HG02763 (cell line): ENCODE results near the gene ANAPC2.

Source experiments
- ATAC-seq: cut with Tn5 transposase; IDR thresholded peaks from one replicate; pipeline ENCODE4 v1.9.1; 2021; ENCODE audit warnings: mild to moderate bottlenecking, moderate library complexity; ENCODE audit not compliant: unreplicated experiment

ANAPC2 gene

DNA sequence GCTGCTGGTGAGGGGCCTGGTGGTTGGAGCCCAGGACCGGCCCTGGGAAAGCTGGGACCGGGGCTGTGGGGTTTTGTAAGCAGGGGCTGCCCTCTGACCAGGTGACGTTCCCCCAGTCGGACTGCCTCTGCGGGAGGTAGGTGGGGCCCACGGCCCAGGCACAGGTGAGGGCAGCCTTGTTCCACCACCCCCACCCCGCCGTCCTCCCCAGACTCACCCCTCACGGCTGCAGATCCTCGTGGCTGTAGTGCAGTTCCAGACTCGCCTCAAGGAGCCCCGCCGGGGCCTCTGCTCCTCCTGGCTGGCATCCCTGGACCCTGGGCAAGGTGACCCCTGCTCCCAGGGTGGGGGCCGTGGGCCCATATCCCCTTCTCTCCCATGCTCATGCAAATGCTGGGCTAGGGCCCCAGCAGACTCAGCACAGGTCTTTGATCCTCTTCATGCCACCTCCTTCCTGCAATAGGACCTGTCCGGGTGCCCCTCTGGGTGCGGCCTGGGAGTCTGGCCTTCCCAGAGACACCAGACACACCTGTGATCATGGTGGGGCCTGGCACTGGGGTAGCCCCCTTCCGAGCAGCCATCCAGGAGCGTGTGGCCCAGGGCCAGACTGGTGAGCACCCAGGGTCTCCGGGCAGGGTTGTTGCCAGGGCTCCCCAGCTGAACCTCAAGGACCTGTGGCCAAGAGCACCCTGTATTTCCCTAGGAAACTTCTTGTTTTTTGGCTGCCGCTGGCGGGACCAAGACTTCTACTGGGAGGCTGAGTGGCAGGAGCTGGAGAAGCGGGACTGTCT lies 27.0 kb upstream of the ANAPC2 start:
- no peak for ATAC-seq

- ATAC-seq = no peak
Observed at GRCh38 chr9:137214620-137215019, 26.3 kb upstream of the ANAPC2 start.

DNA sequence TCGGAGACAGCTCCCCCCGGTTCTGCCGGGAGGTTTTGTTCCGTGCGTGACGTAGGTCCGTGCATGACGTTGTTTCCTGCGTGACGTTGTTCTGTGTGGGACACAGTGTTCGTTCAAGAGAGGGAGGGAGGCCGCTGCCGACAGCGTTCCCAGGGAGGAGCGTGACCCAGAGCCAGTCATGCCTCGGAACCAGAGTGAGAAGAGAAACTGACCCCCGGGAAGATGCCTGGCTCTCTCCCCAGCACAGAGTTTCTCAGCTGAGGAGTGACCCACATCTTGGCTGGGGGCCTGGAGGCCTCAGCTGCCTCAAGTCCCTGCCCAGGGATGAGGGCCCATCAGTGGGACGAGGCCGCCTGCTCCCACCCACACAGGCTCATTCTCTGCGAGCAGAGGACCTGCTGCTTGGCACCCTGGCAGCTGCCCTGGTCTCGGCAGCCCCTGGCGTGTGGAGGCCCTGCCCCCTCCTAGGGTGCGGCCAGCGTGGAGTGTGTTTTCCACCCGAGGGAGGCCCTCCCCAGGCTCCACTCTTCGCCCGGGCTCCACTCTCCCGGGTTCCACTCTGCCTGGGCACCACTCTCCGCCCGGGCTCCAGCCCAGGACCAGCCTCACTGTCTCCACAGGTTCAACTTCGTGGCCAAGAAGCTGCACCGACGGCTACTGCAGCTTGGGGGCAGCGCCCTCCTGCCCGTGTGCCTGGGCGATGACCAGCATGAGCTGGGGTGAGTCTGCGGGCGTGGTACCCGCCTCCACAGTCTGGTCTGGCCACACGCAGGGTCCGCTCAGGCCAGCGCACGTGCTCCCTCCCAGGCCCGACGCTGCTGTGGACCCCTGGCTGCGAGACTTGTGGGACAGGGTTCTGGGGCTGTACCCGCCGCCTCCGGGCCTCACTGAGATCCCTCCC lies 25.1 kb upstream of the ANAPC2 start:
- no peak for ATAC-seq

DNA sequence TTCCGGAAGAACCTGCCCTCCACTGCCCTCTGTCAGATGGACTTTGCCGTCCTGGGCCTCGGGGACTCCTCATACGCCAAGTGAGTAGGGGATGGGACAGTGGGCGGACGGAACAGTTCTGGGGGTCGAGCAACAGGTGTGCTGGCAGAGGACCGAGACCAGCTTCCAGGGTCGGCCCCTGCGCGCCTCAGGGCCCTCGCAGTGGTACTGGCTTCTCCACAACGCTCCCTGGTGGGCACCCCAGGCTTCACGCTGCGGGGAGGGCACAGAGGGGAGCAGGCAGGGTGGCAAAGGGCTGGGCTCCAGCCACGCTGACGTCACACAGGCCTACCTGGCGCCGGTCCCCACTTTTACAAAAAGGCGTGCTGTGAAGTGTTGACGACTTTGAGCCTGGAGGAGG lies 24.2 kb upstream of the ANAPC2 start:
- no peak for ATAC-seq

- ATAC-seq = no peak
Observed at GRCh38 chr9:137211532-137211931, 23.2 kb upstream of the ANAPC2 start.

DNA sequence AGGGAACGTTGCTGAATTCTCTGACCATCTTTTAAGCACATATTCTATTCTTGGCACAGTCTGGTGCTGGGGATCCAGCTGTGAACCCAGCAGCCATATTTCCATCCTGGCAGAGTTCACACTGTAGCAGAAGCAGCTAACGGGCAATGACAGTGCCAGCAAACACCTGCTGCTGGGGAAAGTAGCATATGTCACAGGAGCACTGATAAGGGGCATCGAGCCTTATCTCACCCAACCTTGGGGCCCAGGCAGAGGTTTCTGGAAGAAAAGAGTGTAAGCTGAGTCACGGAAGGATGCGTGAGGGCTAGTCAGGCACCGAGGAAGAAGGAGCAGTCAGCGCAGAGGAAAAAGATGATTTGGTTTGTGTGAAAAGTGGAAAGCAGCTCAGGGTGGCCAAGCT lies 18.2 kb upstream of the ANAPC2 start:
- ATAC-seq = no peak

DNA sequence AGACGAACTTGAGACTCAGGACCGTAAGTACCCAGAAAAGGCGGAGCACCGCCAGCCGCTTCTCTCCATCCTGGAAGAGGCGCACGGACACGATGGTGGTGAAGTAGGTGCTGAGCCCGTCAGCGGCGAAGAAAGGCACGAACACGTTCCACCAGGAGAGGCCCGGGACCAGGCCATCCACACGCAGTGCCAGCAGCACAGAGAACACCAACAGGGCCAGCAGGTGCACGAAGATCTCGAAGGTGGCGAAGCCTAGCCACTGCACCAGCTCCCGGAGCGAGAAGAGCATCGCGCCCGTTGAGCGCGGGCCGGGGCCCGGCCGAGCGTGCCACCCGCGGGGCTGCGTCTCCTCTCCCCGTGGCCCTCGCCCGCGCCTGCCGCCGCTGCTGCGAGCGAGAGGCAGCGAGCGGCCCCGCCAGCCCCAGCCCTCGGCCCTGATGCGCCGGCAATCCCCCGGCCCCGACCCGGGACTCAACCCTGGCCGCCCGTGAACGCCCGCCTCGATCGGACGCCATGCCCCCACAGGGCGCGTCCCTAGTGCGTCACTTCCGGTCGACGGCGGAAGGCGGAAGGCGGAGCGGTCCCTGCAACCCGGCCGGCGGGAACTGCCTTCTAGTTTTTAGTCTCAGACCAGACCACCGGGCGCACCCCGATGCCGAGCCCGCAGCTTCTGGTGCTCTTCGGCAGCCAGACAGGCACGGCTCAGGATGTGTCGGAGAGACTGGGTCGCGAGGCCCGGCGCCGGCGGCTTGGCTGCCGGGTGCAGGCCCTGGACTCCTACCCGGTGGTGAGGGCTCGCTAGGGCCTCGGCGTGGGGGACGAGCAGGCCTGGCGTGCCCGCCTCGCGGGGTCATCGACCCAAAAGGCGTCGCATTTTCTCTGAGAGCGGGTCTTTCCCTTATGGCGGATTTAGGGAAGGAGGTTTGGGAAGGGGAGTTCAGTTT lies 17.0 kb upstream of the ANAPC2 start, which contains the start of the genes NDOR1 and TMEM203:
NDOR1 (plus strand) TSS at position 575 of the 944 bp plus-strand sequence; CDS start at position 653, 78 bp downstream.
TMEM203 (minus strand) TSS at position 523 of the 944 bp plus-strand sequence; CDS start at position 289, 234 bp downstream.
- no peak for ATAC-seq

- no peak for ATAC-seq
Observed at GRCh38 chr9:137204731-137205125, 16.4 kb upstream of the ANAPC2 start.

DNA sequence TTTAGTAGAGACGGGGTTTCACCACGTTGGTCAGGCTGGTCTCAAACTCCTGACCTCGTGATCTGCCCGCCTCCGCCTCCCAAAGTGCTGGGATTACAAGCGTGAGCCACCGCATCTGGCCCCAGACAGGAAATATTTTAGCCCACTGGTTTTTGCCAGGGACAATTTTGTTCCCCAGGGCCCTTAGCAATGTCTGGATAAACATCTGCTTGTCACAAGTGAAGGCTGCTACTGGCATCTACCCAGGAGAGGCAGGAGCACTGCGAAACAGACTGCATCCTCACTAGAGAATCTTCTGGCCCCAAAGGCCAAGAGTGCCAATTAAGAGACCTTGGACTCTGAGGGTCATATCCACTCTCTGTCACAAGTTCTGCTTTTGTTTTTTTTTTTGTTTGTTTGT lies 14.6 kb upstream of the ANAPC2 start:
- ATAC-seq = no peak

GRCh38 chr9:137201205-137201868 lies 13.0 kb upstream of the ANAPC2 start:
- no peak for ATAC-seq

- peak; percentile 86 for ATAC-seq
Observed at GRCh38 chr9:137200311-137201204, 12.2 kb upstream of the ANAPC2 start, which contains the start of gene TPRN. Gene TPRN, minus strand, starts transcription at chr9:137200741. Its CDS starts 30 bp downstream, at chr9:137200711.

DNA sequence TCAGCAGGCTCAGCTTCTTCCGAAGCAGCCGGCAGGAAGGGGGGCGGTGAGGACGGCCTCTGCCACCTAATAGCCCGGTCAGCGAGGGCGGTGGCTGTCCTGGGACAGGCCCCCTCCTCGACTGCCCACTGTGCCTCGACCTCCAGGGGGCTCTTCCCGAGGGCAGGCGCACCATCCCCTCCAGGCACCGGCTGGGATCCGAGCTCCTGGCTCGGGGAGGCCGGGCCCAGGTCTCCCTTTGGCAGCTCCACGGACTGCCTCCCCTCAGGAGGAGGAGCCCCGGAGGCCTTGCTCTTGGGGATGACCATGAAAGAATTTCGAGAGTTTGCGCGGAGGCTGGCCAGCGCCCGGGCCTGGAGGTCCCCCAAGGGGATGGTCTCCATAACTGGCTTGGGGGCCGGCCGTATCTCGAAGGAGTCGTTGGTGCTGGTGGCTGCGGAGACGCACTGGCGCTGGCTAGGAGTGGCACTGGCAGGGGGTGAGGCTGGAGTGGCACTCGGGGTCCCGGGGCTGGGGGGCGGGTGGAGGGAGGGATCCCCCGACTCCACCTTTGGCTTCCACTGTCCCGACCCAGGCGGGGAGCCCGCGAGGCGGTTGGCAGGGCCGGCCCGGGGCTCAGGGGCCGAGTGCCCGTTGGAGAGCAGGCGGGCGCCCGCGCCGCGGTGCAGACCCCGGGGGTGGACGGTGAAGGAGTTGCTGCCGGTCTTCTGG lies 11.2 kb upstream of the ANAPC2 start:
- no peak for ATAC-seq

GRCh38 chr9:137198902-137199283 lies 10.5 kb upstream of the ANAPC2 start:
- no peak for ATAC-seq

DNA sequence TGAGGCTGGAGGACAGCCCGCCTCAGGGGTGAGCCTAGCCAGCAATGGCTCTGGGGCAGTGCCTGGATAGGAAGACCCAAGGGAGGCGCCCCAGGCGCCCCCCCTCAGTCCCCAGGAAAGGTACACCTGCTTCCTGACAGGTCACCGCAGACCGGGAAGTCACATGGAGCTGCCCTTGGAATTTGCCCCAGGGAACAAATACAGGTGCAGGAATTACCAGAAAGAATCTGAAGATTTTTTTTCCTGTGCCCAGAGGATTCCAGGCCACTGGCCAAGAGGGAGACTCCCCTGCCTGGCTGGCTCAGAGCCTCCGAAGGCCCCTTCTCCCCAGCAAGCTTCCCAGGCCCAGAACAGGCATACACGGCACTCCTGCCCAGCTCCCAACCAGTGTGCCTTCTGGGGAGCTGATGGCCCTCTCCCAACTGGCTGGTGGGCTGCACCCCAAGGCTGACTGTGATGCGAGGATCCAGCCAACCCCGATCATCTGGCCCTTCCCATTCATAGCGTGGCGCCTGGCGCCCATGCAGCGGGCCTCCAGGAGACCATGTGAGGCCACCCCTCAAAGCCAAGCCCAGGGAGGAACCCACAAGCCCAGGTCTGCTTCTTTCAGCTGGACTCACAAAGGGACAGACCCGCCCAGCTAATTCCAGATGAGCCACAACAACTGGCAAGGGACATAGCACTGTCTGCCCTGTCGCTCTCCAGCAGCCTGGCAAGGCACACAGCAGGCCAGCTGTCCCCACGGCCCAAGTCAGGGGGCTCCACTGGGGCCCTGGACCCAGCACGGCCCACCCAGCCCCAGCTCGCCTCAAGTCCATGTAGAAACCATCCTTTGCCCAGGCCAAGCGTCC lies 9.9 kb upstream of the ANAPC2 start:
- ATAC-seq = no peak

DNA sequence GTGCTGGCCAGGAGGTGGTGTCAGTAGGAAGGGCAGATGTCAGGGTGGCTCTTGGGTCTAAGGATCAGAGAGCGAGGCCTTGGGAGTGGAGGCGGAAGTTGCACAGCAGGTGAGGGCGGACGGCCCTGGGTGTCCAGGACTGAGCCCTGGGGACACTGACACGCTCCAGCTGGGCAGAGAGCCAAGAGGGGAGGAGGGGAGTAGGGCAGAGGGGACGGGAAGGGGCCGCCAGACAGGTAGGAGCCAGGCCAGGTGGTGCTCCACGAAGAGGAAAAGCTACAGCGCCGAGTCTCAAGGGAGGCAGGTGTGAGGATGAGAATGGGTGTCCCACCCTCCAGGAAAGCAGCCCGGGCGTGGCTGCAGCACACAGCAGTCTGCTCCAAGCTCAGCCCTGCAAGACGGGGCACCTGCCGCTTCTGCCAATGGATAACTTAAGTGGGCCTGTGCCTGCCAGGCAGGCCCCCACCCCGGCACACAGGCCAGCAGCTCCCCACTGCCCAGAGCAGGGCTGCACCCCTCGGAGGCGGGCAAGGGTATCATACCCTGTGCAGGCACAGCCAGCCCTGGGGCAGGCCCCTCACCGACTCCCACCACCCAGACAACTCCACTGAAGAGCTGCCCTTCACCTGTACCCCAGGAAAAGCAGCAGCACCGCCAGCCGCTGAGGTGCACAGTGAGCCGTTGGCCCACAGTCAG lies 7.3 kb upstream of the ANAPC2 start:
- no peak for ATAC-seq

GRCh38 chr9:137194909-137195308 lies 6.5 kb upstream of the ANAPC2 start:
- ATAC-seq = no peak

- no peak for ATAC-seq
Observed at GRCh38 chr9:137194388-137194787, 6.0 kb upstream of the ANAPC2 start.
